Endothelial cell of umbilical vein (primary cell): ENCODE data around the gene KCND2. TPM values are rescaled to one million over a fixed set of nuclear protein-coding genes. Genes with fewer than 3 reads are reported as not detected.

ENCODE experiments used
- BruUV-seq: library from RNA; stranded (reverse); fragments of 400-500 nt; replicated peaks from 2 replicates; lab custom pipeline; 2021; lab: Mats Ljungman, UMichigan
- CTCF ChIA-PET: fragments of 300-600, 350-600 bp; sonication (Branson Sonifier 250); formaldehyde crosslinking; loops from one replicate; lab custom pipeline; 2021; ENCODE audit warnings: antibody characterized with exemption, inconsistent platforms; lab: Charles Lee
- POLR2A ChIA-PET: fragments of 300-600, 350-600 bp; sonication (Branson Sonifier 250); formaldehyde crosslinking; loops from one replicate; lab custom pipeline; 2021; ENCODE audit warnings: antibody characterized with exemption, inconsistent platforms; lab: Charles Lee
- DNase-seq: peaks from one replicate; pipeline ENCODE4 v3.0.0-alpha.2; 2011; ENCODE audit warnings: low read depth, low spot score
- FAIRE-seq: peaks from 2 replicates; lab custom pipeline; 2011; peaks lifted over from hg19 to GRCh38; lab: Jason Lieb, UNC
- H2AFZ ChIP-seq: 2 replicates; pipeline ENCODE4 v1.6.0; 2012; ENCODE audit warnings: low read depth, low read length, control low read depth, inconsistent platforms
- H3K27ac ChIP-seq: 2 replicates; pipeline ENCODE4 v1.5.1; 2011; ENCODE audit warnings: low read depth, mild to moderate bottlenecking, control low read depth, low read length, moderate library complexity; ENCODE audit not compliant: insufficient read depth
- H3K27me3 ChIP-seq, 2 experiments: 2 replicates each; pipeline versions ENCODE4 v1.6.0 to v1.6.1; 2011; ENCODE audit warnings: low read length in 2 of 2, mixed read lengths in 1 of 2; ENCODE audit not compliant: control insufficient read depth in 2 of 2, insufficient read depth in 2 of 2
- H3K36me3 ChIP-seq, 2 experiments: 2 replicates in 1 of 2; 3 replicates in 1 of 2; pipeline ENCODE4 v1.5.1; 2011; ENCODE audit warnings: low read length in 2 of 2, mild to moderate bottlenecking in 1 of 2, moderate library complexity in 1 of 2; ENCODE audit not compliant: control insufficient read depth in 2 of 2, insufficient read depth in 2 of 2; ENCODE audit errors: extremely low read depth in 1 of 2
- H3K4me1 ChIP-seq: 3 replicates; pipeline ENCODE4 v1.5.1; 2011; ENCODE audit warnings: mild to moderate bottlenecking, low read length; ENCODE audit not compliant: control insufficient read depth, insufficient read depth; ENCODE audit errors: extremely low read depth
- H3K4me2 ChIP-seq: 2 replicates; pipeline ENCODE4 v1.6.1; 2011; ENCODE audit warnings: low read length, control low read depth, mixed read lengths; ENCODE audit not compliant: insufficient read depth
- H3K4me3 ChIP-seq, 3 experiments: fragments of 200-600 bp in 1 of 3; sonication (generic), shearing (Covaris generic) in 1 of 3; replicated peaks in 1 of 3; 2 replicates each; pipeline ENCODE4 v1.5.1; 2011 to 2016; ENCODE audit warnings: control low read depth in 3 of 3, low read length in 3 of 3, mild to moderate bottlenecking in 2 of 3, inconsistent platforms in 1 of 3, low read depth in 1 of 3, moderate library complexity in 1 of 3; ENCODE audit not compliant: insufficient read depth in 1 of 3
- H3K79me2 ChIP-seq: 2 replicates; pipeline ENCODE4 v1.6.0; 2012; ENCODE audit warnings: low read length, inconsistent platforms; ENCODE audit not compliant: control insufficient read depth, insufficient read depth
- H3K9ac ChIP-seq: replicated peaks from 2 replicates; pipeline ENCODE3; 2011; ENCODE audit warnings: low read length, control low read depth; ENCODE audit not compliant: insufficient read depth; ENCODE audit errors: extremely low read depth
- H3K9me1 ChIP-seq: replicated peaks from 3 replicates; pipeline ENCODE4 v1.6.0; 2011; ENCODE audit warnings: mild to moderate bottlenecking, low read length; ENCODE audit not compliant: control insufficient read depth, insufficient read depth; ENCODE audit errors: extremely low read depth
- H3K9me3 ChIP-seq: replicated peaks from 2 replicates; pipeline ENCODE4 v1.5.1; 2012; ENCODE audit warnings: low read length, inconsistent platforms; ENCODE audit not compliant: control insufficient read depth, insufficient read depth
- H4K20me1 ChIP-seq: replicated peaks from 2 replicates; pipeline ENCODE3; 2011; ENCODE audit warnings: mild to moderate bottlenecking, low read length; ENCODE audit not compliant: control insufficient read depth, insufficient read depth; ENCODE audit errors: extremely low read depth
- CTCF ChIP-seq, 2 donors: IDR thresholded peaks; 1 replicate in 1 of 2; 2 replicates in 1 of 2; pipeline ENCODE4 v1.5.1; 2011; ENCODE audit warnings: low read length in 2 of 2, mild to moderate bottlenecking in 2 of 2, moderate library complexity in 2 of 2, control low read depth in 1 of 2, inconsistent platforms in 1 of 2, low read depth in 1 of 2; ENCODE audit not compliant: insufficient read depth in 1 of 2; ENCODE audit errors: extremely low read depth in 1 of 2
- EZH2 ChIP-seq: IDR thresholded peaks from 2 replicates; pipeline ENCODE4 v1.6.1; 2012; ENCODE audit warnings: borderline replicate concordance, low read depth, mild to moderate bottlenecking, moderate library complexity, low read length, inconsistent platforms; ENCODE audit not compliant: severe bottlenecking
- FOS ChIP-seq: IDR thresholded peaks from 2 replicates; pipeline ENCODE4 v1.6.1; 2011; ENCODE audit warnings: mild to moderate bottlenecking, low read length, moderate library complexity, borderline replicate concordance; ENCODE audit not compliant: insufficient read depth
- GATA2 ChIP-seq: IDR thresholded peaks from 2 replicates; pipeline ENCODE4 v1.7.0; 2011; ENCODE audit warnings: low read depth, mild to moderate bottlenecking, moderate library complexity, mixed read lengths, low read length; ENCODE audit not compliant: insufficient read length, insufficient read depth
- JUN ChIP-seq: IDR thresholded peaks from 2 replicates; pipeline ENCODE4 v1.6.1; 2011; ENCODE audit warnings: borderline replicate concordance, low read depth; ENCODE audit not compliant: insufficient read length, insufficient read depth
- MAX ChIP-seq: IDR thresholded peaks from 2 replicates; pipeline ENCODE4 v1.6.1; 2011; ENCODE audit not compliant: insufficient read depth, insufficient read length
- MYC ChIP-seq: IDR thresholded peaks from one replicate; pipeline ENCODE4 v1.6.1; 2011; ENCODE audit warnings: mild to moderate bottlenecking, low read depth, low read length
- POLR2A ChIP-seq: IDR thresholded peaks from 2 replicates; pipeline ENCODE4 v1.6.1; 2012; ENCODE audit warnings: low read depth, mild to moderate bottlenecking, control low read depth, low read length
- POLR2AphosphoS5 ChIP-seq: IDR thresholded peaks from 2 replicates; pipeline ENCODE4 v1.6.1; 2012; ENCODE audit warnings: low read depth, mild to moderate bottlenecking, control low read depth, low read length, moderate library complexity; ENCODE audit not compliant: insufficient read depth
- dilution Hi-C: fragments of 300-500 bp; cut with MboI; formaldehyde crosslinking; loops from one replicate; pipeline ENCODE4 v1.15.0; 2019; ENCODE audit warnings: low sequenced_read_pairs; ENCODE audit not compliant: extremely low pct_ligation_motif_present
- intact Hi-C: fragments of 100-400 bp; cut with micrococcal nuclease; formaldehyde crosslinking; loops from one replicate; pipeline ENCODE4 v1.10.0; 2022
- polyA plus RNA-seq, 4 experiments: library from polyadenylated mRNA; depleted of rRNA in 3 of 4; stranded (reverse) in 3 of 4; unstranded in 1 of 4; fragments of >200 nt; gene quantifications; 2 replicates each; pipeline versions ENCODE4 v1.2.1 to v1.2.3, GENCODE V29; 2011 to 2012; ENCODE audit warnings: missing spikeins in 1 of 4
- total RNA-seq: library from RNA; stranded (reverse); gene quantifications from 2 replicates; pipeline ENCODE4 v1.2.3, GENCODE V29; 2021

Gene KCND2
- total and polyA plus RNA-seq, 2 donors (not counting 3 experiments of a cell fraction or from before 2014, with no cell fraction given) = not detected

GRCh38 chr7:120405652-120406051, 132.7 kb downstream of the KCND2 start:
- Histone ChIP-seq H3K4me1 (peaks cover 10% of the 10 kb centered on the region), H3K4me2 (no peak overlapping the region), H3K9me3 (no peaks in the 10 kb centered on the region), H3K27ac (no peak overlapping the region), H3K36me3 (no peaks in the 10 kb centered on the region), H4K20me1 (no peaks in the 10 kb centered on the region), H2AFZ (no peak overlapping the region), H3K9ac (no peak overlapping the region), H3K79me2 (no peaks in the 10 kb centered on the region), H3K9me1 (no peaks in the 10 kb centered on the region), H3K27me3 (no peaks in the 10 kb centered on the region), H3K4me3 (no peak overlapping the region)
- TF ChIP-seq POLR2A = no peak
- no peak for TF ChIP-seq CTCF (IDR thresholded peaks at IDR 0.05; ENCODE audit: extremely low read depth in 1 of 2, insufficient read depth in 1 of 2, low read depth in 1 of 2, low read length in 2 of 2)
- no peak for FAIRE-seq
- DNase-seq = no peak
- no TSS peak for BruUV-seq
- intact Hi-C loops (loop anchor here (10.0 kb wide), 1 partner anchor 539 kb away; no protein-coding TSS in a partner anchor), dilution Hi-C loops (no loop called here)
- POLR2A ChIA-PET = no interaction called here
- CTCF ChIA-PET = interaction anchor here (1.0 kb wide), 1 partner anchor 21 kb away, joined by 3 read pairs; no protein-coding TSS in a partner anchor

- Histone ChIP-seq H3K36me3 (no peaks in the 10 kb centered on the region), H4K20me1 (no peaks in the 10 kb centered on the region), H3K79me2 (no peaks in the 10 kb centered on the region), H2AFZ (no peak overlapping the region), H3K9me1 (no peaks in the 10 kb centered on the region), H3K9ac (no peak overlapping the region), H3K27ac (no peak overlapping the region), H3K4me1 (peaks cover 10% of the 10 kb centered on the region), H3K4me2 (no peak overlapping the region), H3K27me3 (no peaks in the 10 kb centered on the region), H3K4me3 (no peak overlapping the region), H3K9me3 (no peaks in the 10 kb centered on the region)
- DNase-seq (no peak), FAIRE-seq (no peak)
- intact Hi-C loops (loop anchor here (10.0 kb wide), 1 partner anchor 538 kb away; no protein-coding TSS in a partner anchor), dilution Hi-C loops (no loop called here)
- no TSS peak for BruUV-seq
- POLR2A ChIA-PET = no interaction called here
- TF ChIP-seq MYC (no peak), GATA2 (no peak), FOS (no peak), MAX (no peak), POLR2A (no peak), EZH2 (no peak), CTCF (IDR thresholded peaks at IDR 0.05; ENCODE audit: extremely low read depth in 1 of 2, insufficient read depth in 1 of 2, low read depth in 1 of 2, low read length in 2 of 2) (no peak), POLR2AphosphoS5 (no peak), JUN (no peak)
- CTCF ChIA-PET = no interaction called here
Observed at GRCh38 chr7:120407010-120407409, 134.0 kb downstream of the KCND2 start.
